Calu3 (cell line): ENCODE measurements around the gene ABHD17B. TPM values are rescaled to one million over a fixed set of nuclear protein-coding genes. Genes with fewer than 3 reads are reported as not detected.

Experiments used
- BruUV-seq: library from RNA; stranded (reverse); fragments of 400-500 nt; replicated peaks from 2 replicates; lab custom pipeline; 2021; lab: Mats Ljungman, UMichigan
- CTCF ChIA-PET: fragments of 300-600 bp; sonication (Branson Sonifier 250); formaldehyde crosslinking; loops from one replicate; lab custom pipeline; 2022; ENCODE audit warnings: antibody characterized with exemption; lab: Charles Lee
- DNase-seq: peaks from one replicate; pipeline ENCODE4 v3.0.0; 2022
- H3K27ac Mint-ChIP-seq: one replicate; pipeline ENCODE4 v1.8.0; 2022; ENCODE audit warnings: mixed read lengths; ENCODE audit not compliant: unreplicated experiment
- H3K27me3 Mint-ChIP-seq: one replicate; pipeline ENCODE4 v1.8.0; 2022; ENCODE audit warnings: mixed read lengths; ENCODE audit not compliant: unreplicated experiment
- H3K36me3 Mint-ChIP-seq: one replicate; pipeline ENCODE4 v1.8.0; 2022; ENCODE audit warnings: mild to moderate bottlenecking, moderate library complexity, mixed read lengths; ENCODE audit not compliant: insufficient read depth, unreplicated experiment
- H3K4me1 Mint-ChIP-seq: one replicate; pipeline ENCODE4 v1.8.0; 2022; ENCODE audit warnings: mild to moderate bottlenecking, low read depth, mixed read lengths; ENCODE audit not compliant: unreplicated experiment
- H3K4me3 Mint-ChIP-seq: one replicate; pipeline ENCODE4 v1.8.0; 2022; ENCODE audit warnings: mild to moderate bottlenecking, low read depth, moderate library complexity, mixed read lengths; ENCODE audit not compliant: unreplicated experiment
- H3K9me3 Mint-ChIP-seq: one replicate; pipeline ENCODE4 v1.8.0; 2022; ENCODE audit warnings: low read depth, mixed read lengths; ENCODE audit not compliant: unreplicated experiment
- CTCF ChIP-seq: fragments of 200-600 bp; IDR thresholded peaks from one replicate; pipeline ENCODE4 v1.8.0; 2022; ENCODE audit warnings: antibody characterized with exemption; ENCODE audit not compliant: unreplicated experiment
- intact Hi-C: fragments of 100-400 bp; cut with micrococcal nuclease; formaldehyde crosslinking; loops from one replicate; pipeline ENCODE4 v1.10.0; 2022; ENCODE audit not compliant: unreplicated experiment
- total RNA-seq: library from RNA; stranded (reverse); gene quantifications from 2 replicates; pipeline ENCODE4 v1.2.3, GENCODE V29; 2022

The ABHD17B gene
- total RNA-seq, 1 experiment from 2014 or later: 16.5 TPM

GRCh38 chr9:71941998-71942567, 31.1 kb upstream of the ABHD17B start:
- intact Hi-C loops: no loop called here
- Mint-ChIP-seq H3K36me3 (no peaks in the 10 kb centered on the region), H3K4me1 (peaks cover 14% of the 10 kb centered on the region), H3K27me3 (no peaks in the 10 kb centered on the region), H3K4me3 (no peak overlapping the region), H3K27ac (no peak overlapping the region), H3K9me3 (no peaks in the 10 kb centered on the region)
- CTCF ChIA-PET: no interaction called here
- no peak for DNase-seq
- no peak for TF ChIP-seq CTCF
- BruUV-seq: no TSS peak

- CTCF ChIA-PET: no interaction called here
- Mint-ChIP-seq H3K9me3 (no peaks in the 10 kb centered on the region), H3K36me3 (no peaks in the 10 kb centered on the region), H3K4me1 (peaks cover 21% of the 10 kb centered on the region), H3K27ac (no peak overlapping the region), H3K4me3 (no peak overlapping the region), H3K27me3 (no peaks in the 10 kb centered on the region)
- intact Hi-C loops: no loop called here
- no TSS peak for BruUV-seq
- TF ChIP-seq CTCF: no peak
- DNase-seq: no peak
These were observed 30.1 kb upstream of the ABHD17B start for GRCh38 chr9:71941060-71941568.

GRCh38 chr9:71937898-71938297, 26.9 kb upstream of the ABHD17B start:
- CTCF ChIA-PET: no interaction called here
- H3K27ac Mint-ChIP-seq: no peak overlapping the region
- no peaks in the 10 kb centered on the region for H3K27me3 Mint-ChIP-seq
- no peak overlapping the region for H3K4me3 Mint-ChIP-seq
- no peak for DNase-seq
- H3K9me3 Mint-ChIP-seq: no peaks in the 10 kb centered on the region
- peaks cover 4% of the 10 kb centered on the region for H3K36me3 Mint-ChIP-seq
- intact Hi-C loops: no loop called here
- H3K4me1 Mint-ChIP-seq: peaks cover 21% of the 10 kb centered on the region
- no peak for TF ChIP-seq CTCF
- BruUV-seq: no TSS peak

- Mint-ChIP-seq H3K4me3 (no peak overlapping the region), H3K27me3 (no peaks in the 10 kb centered on the region), H3K27ac (peak overlapping the region; percentile 47), H3K36me3 (peaks cover 4% of the 10 kb centered on the region), H3K4me1 (peaks cover 21% of the 10 kb centered on the region), H3K9me3 (no peaks in the 10 kb centered on the region)
- CTCF ChIA-PET: interaction anchor here (0.5 to 1.5 kb wide), 3 partner anchors 11 to 1788 kb away, joined by 3 to 4 read pairs (median 3); no protein-coding TSS in a partner anchor
- intact Hi-C loops: no loop called here
- DNase-seq: no peak
- TF ChIP-seq CTCF: no peak
- no TSS peak for BruUV-seq
These were observed 26.2 kb upstream of the ABHD17B start for GRCh38 chr9:71937070-71937625.
